Endothelial cell of umbilical vein (primary cell): ENCODE measurements around the gene EMC8. TPM values are rescaled to one million over a fixed set of nuclear protein-coding genes. Genes with fewer than 3 reads are reported as not detected.
A peak's percentile ranks its signal among the peaks of the same experiment; 100 is the strongest.

Experiments used
- BruUV-seq: library from RNA; stranded (reverse); fragments of 400-500 nt; replicated peaks from 2 replicates; lab custom pipeline; 2021; lab: Mats Ljungman, UMichigan
- CTCF ChIA-PET: fragments of 300-600, 350-600 bp; sonication (Branson Sonifier 250); formaldehyde crosslinking; loops from one replicate; lab custom pipeline; 2021; ENCODE audit warnings: antibody characterized with exemption, inconsistent platforms; lab: Charles Lee
- POLR2A ChIA-PET: fragments of 300-600, 350-600 bp; sonication (Branson Sonifier 250); formaldehyde crosslinking; loops from one replicate; lab custom pipeline; 2021; ENCODE audit warnings: antibody characterized with exemption, inconsistent platforms; lab: Charles Lee
- DNase-seq: peaks from one replicate; pipeline ENCODE4 v3.0.0-alpha.2; 2011; ENCODE audit warnings: low read depth, low spot score
- FAIRE-seq: peaks from 2 replicates; lab custom pipeline; 2011; peaks lifted over from hg19 to GRCh38; lab: Jason Lieb, UNC
- H2AFZ ChIP-seq: 2 replicates; pipeline ENCODE4 v1.6.0; 2012; ENCODE audit warnings: low read depth, low read length, control low read depth, inconsistent platforms
- H3K27ac ChIP-seq: 2 replicates; pipeline ENCODE4 v1.5.1; 2011; ENCODE audit warnings: low read depth, mild to moderate bottlenecking, control low read depth, low read length, moderate library complexity; ENCODE audit not compliant: insufficient read depth
- H3K27me3 ChIP-seq, 2 experiments: 2 replicates each; pipeline versions ENCODE4 v1.6.0 to v1.6.1; 2011; ENCODE audit warnings: low read length in 2 of 2, mixed read lengths in 1 of 2; ENCODE audit not compliant: control insufficient read depth in 2 of 2, insufficient read depth in 2 of 2
- H3K36me3 ChIP-seq, 2 experiments: 2 replicates in 1 of 2; 3 replicates in 1 of 2; pipeline ENCODE4 v1.5.1; 2011; ENCODE audit warnings: low read length in 2 of 2, mild to moderate bottlenecking in 1 of 2, moderate library complexity in 1 of 2; ENCODE audit not compliant: control insufficient read depth in 2 of 2, insufficient read depth in 2 of 2; ENCODE audit errors: extremely low read depth in 1 of 2
- H3K4me1 ChIP-seq: 3 replicates; pipeline ENCODE4 v1.5.1; 2011; ENCODE audit warnings: mild to moderate bottlenecking, low read length; ENCODE audit not compliant: control insufficient read depth, insufficient read depth; ENCODE audit errors: extremely low read depth
- H3K4me2 ChIP-seq: 2 replicates; pipeline ENCODE4 v1.6.1; 2011; ENCODE audit warnings: low read length, control low read depth, mixed read lengths; ENCODE audit not compliant: insufficient read depth
- H3K4me3 ChIP-seq, 3 experiments: fragments of 200-600 bp in 1 of 3; sonication (generic), shearing (Covaris generic) in 1 of 3; replicated peaks in 1 of 3; 2 replicates each; pipeline ENCODE4 v1.5.1; 2011 to 2016; ENCODE audit warnings: control low read depth in 3 of 3, low read length in 3 of 3, mild to moderate bottlenecking in 2 of 3, inconsistent platforms in 1 of 3, low read depth in 1 of 3, moderate library complexity in 1 of 3; ENCODE audit not compliant: insufficient read depth in 1 of 3
- H3K79me2 ChIP-seq: 2 replicates; pipeline ENCODE4 v1.6.0; 2012; ENCODE audit warnings: low read length, inconsistent platforms; ENCODE audit not compliant: control insufficient read depth, insufficient read depth
- H3K9ac ChIP-seq: replicated peaks from 2 replicates; pipeline ENCODE3; 2011; ENCODE audit warnings: low read length, control low read depth; ENCODE audit not compliant: insufficient read depth; ENCODE audit errors: extremely low read depth
- H3K9me1 ChIP-seq: replicated peaks from 3 replicates; pipeline ENCODE4 v1.6.0; 2011; ENCODE audit warnings: mild to moderate bottlenecking, low read length; ENCODE audit not compliant: control insufficient read depth, insufficient read depth; ENCODE audit errors: extremely low read depth
- H3K9me3 ChIP-seq: replicated peaks from 2 replicates; pipeline ENCODE4 v1.5.1; 2012; ENCODE audit warnings: low read length, inconsistent platforms; ENCODE audit not compliant: control insufficient read depth, insufficient read depth
- H4K20me1 ChIP-seq: replicated peaks from 2 replicates; pipeline ENCODE3; 2011; ENCODE audit warnings: mild to moderate bottlenecking, low read length; ENCODE audit not compliant: control insufficient read depth, insufficient read depth; ENCODE audit errors: extremely low read depth
- EZH2 ChIP-seq: IDR thresholded peaks from 2 replicates; pipeline ENCODE4 v1.6.1; 2012; ENCODE audit warnings: borderline replicate concordance, low read depth, mild to moderate bottlenecking, moderate library complexity, low read length, inconsistent platforms; ENCODE audit not compliant: severe bottlenecking
- FOS ChIP-seq: IDR thresholded peaks from 2 replicates; pipeline ENCODE4 v1.6.1; 2011; ENCODE audit warnings: mild to moderate bottlenecking, low read length, moderate library complexity, borderline replicate concordance; ENCODE audit not compliant: insufficient read depth
- JUN ChIP-seq: IDR thresholded peaks from 2 replicates; pipeline ENCODE4 v1.6.1; 2011; ENCODE audit warnings: borderline replicate concordance, low read depth; ENCODE audit not compliant: insufficient read length, insufficient read depth
- POLR2A ChIP-seq: IDR thresholded peaks from 2 replicates; pipeline ENCODE4 v1.6.1; 2012; ENCODE audit warnings: low read depth, mild to moderate bottlenecking, control low read depth, low read length
- POLR2AphosphoS5 ChIP-seq: IDR thresholded peaks from 2 replicates; pipeline ENCODE4 v1.6.1; 2012; ENCODE audit warnings: low read depth, mild to moderate bottlenecking, control low read depth, low read length, moderate library complexity; ENCODE audit not compliant: insufficient read depth
- dilution Hi-C: fragments of 300-500 bp; cut with MboI; formaldehyde crosslinking; loops from one replicate; pipeline ENCODE4 v1.15.0; 2019; ENCODE audit warnings: low sequenced_read_pairs; ENCODE audit not compliant: extremely low pct_ligation_motif_present
- intact Hi-C: fragments of 100-400 bp; cut with micrococcal nuclease; formaldehyde crosslinking; loops from one replicate; pipeline ENCODE4 v1.10.0; 2022
- polyA plus RNA-seq, 4 experiments: library from polyadenylated mRNA; depleted of rRNA in 3 of 4; stranded (reverse) in 3 of 4; unstranded in 1 of 4; fragments of >200 nt; gene quantifications; 2 replicates each; pipeline versions ENCODE4 v1.2.1 to v1.2.3, GENCODE V29; 2011 to 2012; ENCODE audit warnings: missing spikeins in 1 of 4
- total RNA-seq: library from RNA; stranded (reverse); gene quantifications from 2 replicates; pipeline ENCODE4 v1.2.3, GENCODE V29; 2021
- TF ChIP-seq, protein P1 (sequence below), 2 donors: IDR thresholded peaks; 1 replicate in 1 of 2; 2 replicates in 1 of 2; pipeline ENCODE4 v1.5.1; 2011; ENCODE audit warnings: low read length in 2 of 2, mild to moderate bottlenecking in 2 of 2, moderate library complexity in 2 of 2, control low read depth in 1 of 2, inconsistent platforms in 1 of 2, low read depth in 1 of 2; ENCODE audit not compliant: insufficient read depth in 1 of 2; ENCODE audit errors: extremely low read depth in 1 of 2

Gene EMC8
- total and polyA plus RNA-seq, 2 donors (not counting 3 experiments of a cell fraction or from before 2014, with no cell fraction given), result 51.2 to 59.6 TPM

DNA sequence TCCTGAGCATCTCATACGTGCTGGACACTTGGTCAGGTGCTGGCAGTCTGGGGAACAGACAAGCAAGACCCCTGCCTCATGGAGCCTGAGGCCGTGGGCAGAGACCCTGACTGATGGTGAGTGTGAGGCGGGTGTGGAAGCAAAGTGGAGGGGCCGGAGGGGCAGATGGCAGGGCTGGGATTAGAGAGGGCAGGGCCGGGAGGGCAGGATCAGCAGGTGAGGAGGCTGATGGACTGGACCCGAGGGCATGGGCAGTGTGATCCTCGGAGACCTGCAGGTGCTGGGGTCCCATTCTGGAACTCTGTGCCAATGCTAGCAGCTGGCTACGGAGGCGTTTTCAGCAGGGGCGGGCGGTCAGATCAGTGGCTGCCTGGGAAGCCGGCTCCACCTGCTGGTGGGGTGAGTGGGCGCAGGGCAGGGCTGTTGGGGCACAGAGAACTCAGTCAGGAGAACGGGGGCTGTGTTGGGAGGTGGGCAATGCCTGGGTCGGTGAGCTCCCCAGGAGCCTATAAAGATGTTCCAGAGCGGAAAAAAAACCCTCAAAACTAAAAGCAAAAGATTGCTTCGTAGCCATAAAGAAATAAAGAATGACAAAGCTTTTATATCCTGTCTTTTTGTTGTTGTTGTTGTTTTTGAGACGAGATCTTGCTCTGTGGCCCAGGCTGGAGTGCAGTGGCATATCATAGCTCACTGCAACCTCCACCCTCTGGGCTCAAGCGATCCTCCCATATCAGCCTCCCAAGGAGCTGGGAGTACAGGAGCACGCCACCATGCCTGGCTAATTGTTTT, 39.5 kb downstream of the EMC8 start:
- no peak overlapping the region for H2AFZ ChIP-seq
- DNase-seq (no peak), FAIRE-seq (no peak)
- no peaks in the 10 kb centered on the region for H3K36me3 ChIP-seq
- TF ChIP-seq EZH2, result no peak
- TF ChIP-seq, protein P1, sequence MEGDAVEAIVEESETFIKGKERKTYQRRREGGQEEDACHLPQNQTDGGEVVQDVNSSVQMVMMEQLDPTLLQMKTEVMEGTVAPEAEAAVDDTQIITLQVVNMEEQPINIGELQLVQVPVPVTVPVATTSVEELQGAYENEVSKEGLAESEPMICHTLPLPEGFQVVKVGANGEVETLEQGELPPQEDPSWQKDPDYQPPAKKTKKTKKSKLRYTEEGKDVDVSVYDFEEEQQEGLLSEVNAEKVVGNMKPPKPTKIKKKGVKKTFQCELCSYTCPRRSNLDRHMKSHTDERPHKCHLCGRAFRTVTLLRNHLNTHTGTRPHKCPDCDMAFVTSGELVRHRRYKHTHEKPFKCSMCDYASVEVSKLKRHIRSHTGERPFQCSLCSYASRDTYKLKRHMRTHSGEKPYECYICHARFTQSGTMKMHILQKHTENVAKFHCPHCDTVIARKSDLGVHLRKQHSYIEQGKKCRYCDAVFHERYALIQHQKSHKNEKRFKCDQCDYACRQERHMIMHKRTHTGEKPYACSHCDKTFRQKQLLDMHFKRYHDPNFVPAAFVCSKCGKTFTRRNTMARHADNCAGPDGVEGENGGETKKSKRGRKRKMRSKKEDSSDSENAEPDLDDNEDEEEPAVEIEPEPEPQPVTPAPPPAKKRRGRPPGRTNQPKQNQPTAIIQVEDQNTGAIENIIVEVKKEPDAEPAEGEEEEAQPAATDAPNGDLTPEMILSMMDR (IDR thresholded peaks at IDR 0.05; ENCODE audit: extremely low read depth in 1 of 2, insufficient read depth in 1 of 2, low read depth in 1 of 2, low read length in 2 of 2), result peak; percentile 47 to 54
- ChIA-PET POLR2A (no interaction called here), CTCF (interaction anchor here (0.7 to 2.2 kb wide), 6 partner anchors 8 to 100 kb away, joined by 3 to 14 read pairs (median 4); no protein-coding TSS in a partner anchor)
- H3K4me1 ChIP-seq, result no peaks in the 10 kb centered on the region
- BruUV-seq, result no TSS peak
- no peak overlapping the region for H3K4me3 ChIP-seq
- no peaks in the 10 kb centered on the region for H3K9me3 ChIP-seq
- intact Hi-C loops, result no loop called here
- H3K9me1 ChIP-seq, result no peaks in the 10 kb centered on the region
- dilution Hi-C loops, result no loop called here
- H3K4me2 ChIP-seq, result no peak overlapping the region
- no peak overlapping the region for H3K9ac ChIP-seq
- no peaks in the 10 kb centered on the region for H3K27me3 ChIP-seq
- no peak overlapping the region for H3K27ac ChIP-seq
- H4K20me1 ChIP-seq, result no peaks in the 10 kb centered on the region
- no peaks in the 10 kb centered on the region for H3K79me2 ChIP-seq

GRCh38 chr16:85759136-85759535, 40.2 kb downstream of the EMC8 start:
- H3K36me3 ChIP-seq, result no peaks in the 10 kb centered on the region
- TF ChIP-seq, protein P1 (IDR thresholded peaks at IDR 0.05; ENCODE audit: extremely low read depth in 1 of 2, insufficient read depth in 1 of 2, low read depth in 1 of 2, low read length in 2 of 2), result no peak
- no peak for TF ChIP-seq POLR2A
- no peak for TF ChIP-seq POLR2AphosphoS5
- no peak for TF ChIP-seq FOS
- no peak for TF ChIP-seq JUN
- no peak for DNase-seq
- FAIRE-seq, result no peak
- H3K9me1 ChIP-seq, result no peaks in the 10 kb centered on the region
- H3K4me3 ChIP-seq, result no peak overlapping the region
- H4K20me1 ChIP-seq, result no peaks in the 10 kb centered on the region
- H3K27ac ChIP-seq, result no peak overlapping the region
- no peak overlapping the region for H3K4me2 ChIP-seq
- POLR2A ChIA-PET, result no interaction called here
- BruUV-seq, result no TSS peak
- H3K9me3 ChIP-seq, result no peaks in the 10 kb centered on the region
- no peak overlapping the region for H2AFZ ChIP-seq
- intact Hi-C loops (no loop called here), dilution Hi-C loops (no loop called here)
- H3K4me1 ChIP-seq, result no peaks in the 10 kb centered on the region
- no peak overlapping the region for H3K9ac ChIP-seq
- H3K27me3 ChIP-seq, result no peaks in the 10 kb centered on the region
- no peaks in the 10 kb centered on the region for H3K79me2 ChIP-seq
- CTCF ChIA-PET, result interaction anchor here (1.0 to 1.8 kb wide), 3 partner anchors 9 to 83 kb away, joined by 3 to 7 read pairs (median 3); no protein-coding TSS in a partner anchor
